Activated CD8-positive, alpha-beta memory T cell treated with anti-CD3 and anti-CD28 coated beads, Interleukin-2, amount 10 ng/mL, durations not matched to agents 7 days and 5 days (primary cell): ENCODE measurements around the gene DGCR8. TPM values are rescaled to one million over a fixed set of nuclear protein-coding genes. Genes with fewer than 3 reads are reported as not detected.

ENCODE experiments used
- ATAC-seq: fragments of 150-1000 bp; cut with Tn5 transposase; one replicate; pipeline ENCODE4 v1.10.0; 2021; ENCODE audit warnings: moderate library complexity
- CTCF ChIA-PET: fragments of 350-600 bp; sonication (Branson Sonifier 250); formaldehyde crosslinking; loops from one replicate; lab custom pipeline; 2021; ENCODE audit warnings: antibody characterized with exemption; lab: Charles Lee
- DNase-seq: peaks from one replicate; pipeline ENCODE4 v3.0.0-alpha.2; 2020
- H3K27ac Mint-ChIP-seq: one replicate; pipeline ENCODE4 v1.8.0; 2021; ENCODE audit warnings: mild to moderate bottlenecking, mixed read lengths
- H3K27me3 Mint-ChIP-seq: one replicate; pipeline ENCODE4 v1.8.0; 2021; ENCODE audit warnings: mixed read lengths
- H3K36me3 Mint-ChIP-seq: one replicate; pipeline ENCODE4 v1.8.0; 2021; ENCODE audit warnings: mild to moderate bottlenecking, mixed read lengths
- H3K4me1 Mint-ChIP-seq: one replicate; pipeline ENCODE4 v1.8.0; 2021; ENCODE audit warnings: mixed read lengths
- H3K4me3 Mint-ChIP-seq: one replicate; pipeline ENCODE4 v1.8.0; 2021; ENCODE audit warnings: mild to moderate bottlenecking, moderate library complexity, mixed read lengths
- H3K9me3 Mint-ChIP-seq: one replicate; pipeline ENCODE4 v1.8.0; 2022; ENCODE audit warnings: low read depth, mixed read lengths
- total RNA-seq, 2 experiments: library from RNA; stranded (reverse); gene quantifications; one replicate each; pipeline ENCODE4 v1.2.3, GENCODE V29; 2021

DGCR8 gene
- total RNA-seq, 2 experiments from 2014 or later: 70.4 to 71.9 TPM

- no peaks in the 10 kb centered on the region for H3K9me3 Mint-ChIP-seq
- CTCF ChIA-PET: no interaction called here
- DNase-seq (no peak), ATAC-seq (no peak)
- no peak overlapping the region for H3K27ac Mint-ChIP-seq
- no peaks in the 10 kb centered on the region for H3K36me3 Mint-ChIP-seq
- H3K4me1 Mint-ChIP-seq: no peaks in the 10 kb centered on the region
- H3K4me3 Mint-ChIP-seq: no peak overlapping the region
- no peaks in the 10 kb centered on the region for H3K27me3 Mint-ChIP-seq
These were observed 64.0 kb downstream of the DGCR8 start for GRCh38 chr22:20143883-20144665.

GRCh38 chr22:20145206-20145831 is 65.3 kb downstream of the DGCR8 start:
- H3K4me1 Mint-ChIP-seq: no peaks in the 10 kb centered on the region
- H3K27me3 Mint-ChIP-seq: no peaks in the 10 kb centered on the region
- H3K36me3 Mint-ChIP-seq: no peaks in the 10 kb centered on the region
- CTCF ChIA-PET: no interaction called here
- no peak overlapping the region for H3K27ac Mint-ChIP-seq
- DNase-seq: no peak
- H3K4me3 Mint-ChIP-seq: no peak overlapping the region
- no peaks in the 10 kb centered on the region for H3K9me3 Mint-ChIP-seq
- ATAC-seq: no peak

GRCh38 chr22:20145832-20146223 is 65.8 kb downstream of the DGCR8 start:
- DNase-seq: no peak
- H3K27ac Mint-ChIP-seq: no peak overlapping the region
- CTCF ChIA-PET: no interaction called here
- H3K36me3 Mint-ChIP-seq: no peaks in the 10 kb centered on the region
- ATAC-seq: no peak
- no peaks in the 10 kb centered on the region for H3K9me3 Mint-ChIP-seq
- H3K4me1 Mint-ChIP-seq: no peaks in the 10 kb centered on the region
- no peak overlapping the region for H3K4me3 Mint-ChIP-seq
- no peaks in the 10 kb centered on the region for H3K27me3 Mint-ChIP-seq

- Mint-ChIP-seq H3K27me3 (no peaks in the 10 kb centered on the region), H3K4me3 (no peak overlapping the region), H3K4me1 (no peaks in the 10 kb centered on the region), H3K36me3 (no peaks in the 10 kb centered on the region), H3K27ac (no peak overlapping the region), H3K9me3 (no peaks in the 10 kb centered on the region)
- CTCF ChIA-PET: interaction anchor here (0.9 kb wide), 1 partner anchor 17 kb away, joined by 3 read pairs; no protein-coding TSS in a partner anchor
- no peak for ATAC-seq
- DNase-seq: no peak
These were observed 66.7 kb downstream of the DGCR8 start for GRCh38 chr22:20146777-20147176.

GRCh38 chr22:20147237-20147988 is 67.4 kb downstream of the DGCR8 start:
- no peaks in the 10 kb centered on the region for H3K27me3 Mint-ChIP-seq
- no peak for ATAC-seq

GRCh38 chr22:20148414-20148813 is 68.4 kb downstream of the DGCR8 start:
- CTCF ChIA-PET: no interaction called here

More at GRCh38 chr22:20147237-20147988, 67.4 kb downstream of the DGCR8 start:
- no peak overlapping the region for H3K27ac Mint-ChIP-seq
- CTCF ChIA-PET: interaction anchor here (0.9 kb wide), 1 partner anchor 18 kb away, joined by 3 read pairs; no protein-coding TSS in a partner anchor
- no peaks in the 10 kb centered on the region for H3K4me1 Mint-ChIP-seq
- H3K36me3 Mint-ChIP-seq: no peaks in the 10 kb centered on the region
- DNase-seq: no peak
- no peaks in the 10 kb centered on the region for H3K9me3 Mint-ChIP-seq
- no peak overlapping the region for H3K4me3 Mint-ChIP-seq

GRCh38 chr22:20149257-20150250 is 69.5 kb downstream of the DGCR8 start:
- no peak overlapping the region for H3K27ac Mint-ChIP-seq
- CTCF ChIA-PET: no interaction called here
- ATAC-seq: no peak
- no peak overlapping the region for H3K4me3 Mint-ChIP-seq
- DNase-seq: no peak
- H3K4me1 Mint-ChIP-seq: no peaks in the 10 kb centered on the region
- H3K9me3 Mint-ChIP-seq: no peaks in the 10 kb centered on the region
- H3K36me3 Mint-ChIP-seq: no peaks in the 10 kb centered on the region
- no peaks in the 10 kb centered on the region for H3K27me3 Mint-ChIP-seq

More at GRCh38 chr22:20148414-20148813, 68.4 kb downstream of the DGCR8 start:
- ATAC-seq (no peak), DNase-seq (no peak)
- H3K36me3 Mint-ChIP-seq: no peaks in the 10 kb centered on the region
- H3K27ac Mint-ChIP-seq: no peak overlapping the region
- H3K4me3 Mint-ChIP-seq: no peak overlapping the region
- H3K27me3 Mint-ChIP-seq: no peaks in the 10 kb centered on the region
- H3K4me1 Mint-ChIP-seq: no peaks in the 10 kb centered on the region
- H3K9me3 Mint-ChIP-seq: no peaks in the 10 kb centered on the region

GRCh38 chr22:20150381-20151275 is 70.6 kb downstream of the DGCR8 start, which contains the start of gene CCDC188:
CCDC188 (minus strand) TSS chr22:20151055; CDS start chr22:20150986, 69 bp downstream.
- ATAC-seq (no peak), DNase-seq (no peak)
- CTCF ChIA-PET: no interaction called here
- Mint-ChIP-seq H3K4me3 (no peak within 1 kb of the TSS), H3K27ac (no peak within 1 kb of the TSS), H3K36me3 (no peaks in the 10 kb centered on the region), H3K27me3 (no peaks in the 10 kb centered on the region), H3K9me3 (no peaks in the 10 kb centered on the region), H3K4me1 (no peaks in the 10 kb centered on the region)

GRCh38 chr22:20151276-20151588 is 71.2 kb downstream of the DGCR8 start:
- CTCF ChIA-PET: interaction anchor here (1.7 kb wide), 1 partner anchor 93 kb away, joined by 3 read pairs; no protein-coding TSS in a partner anchor

GRCh38 chr22:20152464-20152890 is 72.4 kb downstream of the DGCR8 start:
- H3K27me3 Mint-ChIP-seq: no peaks in the 10 kb centered on the region
- H3K27ac Mint-ChIP-seq: no peak overlapping the region
- no peak overlapping the region for H3K4me3 Mint-ChIP-seq
- CTCF ChIA-PET: interaction anchor here (1.5 to 1.7 kb wide), 2 partner anchors 91 to 133 kb away, joined by 3 to 4 read pairs; no protein-coding TSS in a partner anchor
- no peaks in the 10 kb centered on the region for H3K9me3 Mint-ChIP-seq
- ATAC-seq (no peak), DNase-seq (no peak)
- no peaks in the 10 kb centered on the region for H3K4me1 Mint-ChIP-seq
- no peaks in the 10 kb centered on the region for H3K36me3 Mint-ChIP-seq

More at GRCh38 chr22:20151276-20151588, 71.2 kb downstream of the DGCR8 start:
- H3K36me3 Mint-ChIP-seq: no peaks in the 10 kb centered on the region
- no peak for ATAC-seq
- no peaks in the 10 kb centered on the region for H3K9me3 Mint-ChIP-seq
- H3K4me1 Mint-ChIP-seq: no peaks in the 10 kb centered on the region
- H3K27me3 Mint-ChIP-seq: no peaks in the 10 kb centered on the region
- no peak overlapping the region for H3K27ac Mint-ChIP-seq
- no peak overlapping the region for H3K4me3 Mint-ChIP-seq
- DNase-seq: no peak

- H3K9me3 Mint-ChIP-seq: no peaks in the 10 kb centered on the region
- H3K36me3 Mint-ChIP-seq: no peaks in the 10 kb centered on the region
- H3K4me1 Mint-ChIP-seq: no peaks in the 10 kb centered on the region
- no peak for ATAC-seq
- no peaks in the 10 kb centered on the region for H3K27me3 Mint-ChIP-seq
- H3K27ac Mint-ChIP-seq: no peak overlapping the region
- no peak for DNase-seq
- CTCF ChIA-PET: no interaction called here
- H3K4me3 Mint-ChIP-seq: no peak overlapping the region
These were observed 73.9 kb downstream of the DGCR8 start for GRCh38 chr22:20153945-20154344.
